Measurements from ENCODE around the gene KIF1A. TPM values are rescaled to one million over a fixed set of nuclear protein-coding genes. Genes with fewer than 3 reads are reported as not detected.

KIF1A gene
- total and polyA plus RNA-seq, 2 of the 13 experiments (the other 11 are each of a cell fraction or from before 2014, with no cell fraction given): 0.01 TPM; not detected in 1

DNA sequence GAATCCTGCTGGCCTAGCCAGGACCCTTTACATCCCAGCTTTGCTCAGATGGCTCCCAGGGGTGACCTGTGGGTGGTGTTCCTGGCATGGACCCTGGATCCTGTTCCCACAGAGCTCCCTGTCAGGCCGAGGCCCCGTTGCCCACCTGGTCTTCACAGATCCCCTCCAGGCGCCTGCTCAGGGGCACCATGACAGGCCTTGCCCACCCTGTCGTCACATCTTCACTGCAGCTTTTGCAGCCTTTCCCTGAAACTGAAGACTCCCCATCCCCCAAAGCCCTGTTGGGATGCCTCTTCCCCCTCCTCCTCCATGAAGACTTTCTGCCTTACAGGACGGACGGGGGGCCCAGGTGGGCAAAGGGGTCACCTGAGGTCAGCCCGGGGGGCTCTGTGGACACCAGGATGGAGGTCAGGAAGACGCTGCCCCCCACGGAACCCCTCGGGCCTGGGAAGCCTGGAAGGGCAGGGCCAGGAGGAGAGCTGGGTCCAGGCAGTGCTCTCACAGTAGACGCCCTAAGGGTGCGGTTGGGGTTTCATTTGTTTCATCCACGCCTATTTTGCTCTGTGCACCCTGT is 13.0 kb upstream of the KIF1A start (continued):
- TF ChIP-seq HBP1 (CRISPR knock-in tag; IDR thresholded peaks at IDR 0.05; ENCODE audit: low read depth) (no peak), ZNF326 (CRISPR knock-in tag; IDR thresholded peaks at IDR 0.05; ENCODE audit: borderline replicate concordance) (no peak), ZMYM2 (CRISPR knock-in tag; IDR thresholded peaks at IDR 0.05) (no peak), RXRA (CRISPR knock-in tag; IDR thresholded peaks at IDR 0.05) (no peak)
- TF ChIP-seq, protein P1, sequence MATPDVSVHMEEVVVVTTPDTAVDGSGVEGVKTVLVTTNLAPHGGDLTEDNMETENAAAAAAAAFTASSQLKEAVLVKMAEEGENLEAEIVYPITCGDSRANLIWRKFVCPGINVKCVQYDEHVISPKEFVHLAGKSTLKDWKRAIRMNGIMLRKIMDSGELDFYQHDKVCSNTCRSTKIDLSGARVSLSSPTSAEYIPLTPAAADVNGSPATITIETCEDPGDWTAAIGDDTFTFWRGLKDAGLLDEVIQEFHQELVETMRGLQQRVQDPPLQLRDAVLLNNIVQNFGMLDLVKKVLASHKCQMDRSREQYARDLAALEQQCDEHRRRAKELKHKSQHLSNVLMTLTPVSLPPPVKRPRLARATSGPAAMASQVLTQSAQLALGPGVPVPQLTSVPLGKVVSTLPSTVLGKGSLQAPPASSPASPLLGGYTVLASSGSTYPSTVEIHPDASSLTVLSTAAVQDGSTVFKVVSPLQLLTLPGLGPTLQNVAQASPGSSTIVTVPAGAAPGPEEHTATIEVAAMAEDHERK (CRISPR knock-in tag; IDR thresholded peaks at IDR 0.05; ENCODE audit: low read depth): no peak

- Histone ChIP-seq H4K20me1 (ENCODE audit: insufficient read depth, low read length) (peaks cover 8% of the 10 kb centered on the region; the same call in 1 of the 2 replicates), H3K9me3 (ENCODE audit: low read length) (no peaks in the 10 kb centered on the region), H2AFZ (ENCODE audit: low read length) (no peak overlapping the region), H3K27me3 (ENCODE audit: control insufficient read depth in 1 of 2, insufficient read depth in 2 of 2, low read length in 2 of 2) (peaks cover 2 to 59% of the 10 kb centered on the region in 2 experiments), H3K4me3 (replicated peaks in 1 of 3; ENCODE audit: insufficient read depth in 1 of 3, low read depth in 2 of 3, low read length in 3 of 3) (peak overlapping the region in 2 of 3 experiments; percentile 19 to 57; a peak in 2 of 6 replicates), H3K27ac (ENCODE audit: extremely low read length, insufficient read depth, low read length) (no peak overlapping the region), H3K4me2 (ENCODE audit: low read depth, low read length) (peak overlapping the region; percentile 83), H3K4me1 (ENCODE audit: insufficient read depth, low read length) (peaks cover 7% of the 10 kb centered on the region), H3K79me2 (ENCODE audit: insufficient read depth, low read length) (no peaks in the 10 kb centered on the region), H3K36me3 (replicated peaks in 1 of 2; ENCODE audit: control insufficient read depth in 1 of 2, insufficient read depth in 2 of 2, low read length in 2 of 2) (no peaks in the 10 kb centered on the region), H3K9ac (ENCODE audit: insufficient read depth, low read depth, low read length) (no peak overlapping the region)
- WGBS (ENCODE audit: low lambda C conversion rate): 19% methylated on average over 28 of the region's 54 CpGs
- BruUV-seq (replicated peaks): no TSS peak
- intact Hi-C loops (cut with micrococcal nuclease; ENCODE audit: unreplicated experiment) (loop anchor here (5.0 to 10.0 kb wide), 2 partner anchors 227 to 270 kb away; partner anchors contain the start of gene DUSP28), in situ Hi-C loops (cut with HindIII; ENCODE audit: extremely low pct_ligation_motif_present, low pct_unique_long_range_greater_than_20kb) (no loop called here)
- CTCF ChIA-PET (ENCODE audit: low intra/inter-chr PET ratio, low total read pairs): no interaction called here
- no peak for FAIRE-seq
- peak; percentile 85 for ATAC-seq
- POLR2A ChIA-PET: no interaction called here
- DNase-seq (ENCODE audit: low spot score): peak; percentile 85
- TF ChIP-seq MYPOP (CRISPR knock-in tag; IDR thresholded peaks at IDR 0.05) (no peak), SAP130 (CRISPR knock-in tag; IDR thresholded peaks at IDR 0.05; ENCODE audit: low read depth) (peak; percentile 44), HNRNPK (IDR thresholded peaks at IDR 0.05; ENCODE audit: low read depth, low read length, poor library complexity, severe bottlenecking) (no peak), FOXA3 (CRISPR knock-in tag; IDR thresholded peaks at IDR 0.05) (no peak), ZNF644 (CRISPR knock-in tag; IDR thresholded peaks at IDR 0.05; ENCODE audit: low read depth) (no peak), MYNN (CRISPR knock-in tag; IDR thresholded peaks at IDR 0.05; ENCODE audit: low read depth) (no peak), ELK4 (CRISPR knock-in tag; IDR thresholded peaks at IDR 0.05; ENCODE audit: borderline replicate concordance) (no peak), SNAPC2 (CRISPR knock-in tag; IDR thresholded peaks at IDR 0.05) (no peak), MEF2D (CRISPR knock-in tag; IDR thresholded peaks at IDR 0.05) (no peak)
- TF ChIP-seq, protein P2, sequence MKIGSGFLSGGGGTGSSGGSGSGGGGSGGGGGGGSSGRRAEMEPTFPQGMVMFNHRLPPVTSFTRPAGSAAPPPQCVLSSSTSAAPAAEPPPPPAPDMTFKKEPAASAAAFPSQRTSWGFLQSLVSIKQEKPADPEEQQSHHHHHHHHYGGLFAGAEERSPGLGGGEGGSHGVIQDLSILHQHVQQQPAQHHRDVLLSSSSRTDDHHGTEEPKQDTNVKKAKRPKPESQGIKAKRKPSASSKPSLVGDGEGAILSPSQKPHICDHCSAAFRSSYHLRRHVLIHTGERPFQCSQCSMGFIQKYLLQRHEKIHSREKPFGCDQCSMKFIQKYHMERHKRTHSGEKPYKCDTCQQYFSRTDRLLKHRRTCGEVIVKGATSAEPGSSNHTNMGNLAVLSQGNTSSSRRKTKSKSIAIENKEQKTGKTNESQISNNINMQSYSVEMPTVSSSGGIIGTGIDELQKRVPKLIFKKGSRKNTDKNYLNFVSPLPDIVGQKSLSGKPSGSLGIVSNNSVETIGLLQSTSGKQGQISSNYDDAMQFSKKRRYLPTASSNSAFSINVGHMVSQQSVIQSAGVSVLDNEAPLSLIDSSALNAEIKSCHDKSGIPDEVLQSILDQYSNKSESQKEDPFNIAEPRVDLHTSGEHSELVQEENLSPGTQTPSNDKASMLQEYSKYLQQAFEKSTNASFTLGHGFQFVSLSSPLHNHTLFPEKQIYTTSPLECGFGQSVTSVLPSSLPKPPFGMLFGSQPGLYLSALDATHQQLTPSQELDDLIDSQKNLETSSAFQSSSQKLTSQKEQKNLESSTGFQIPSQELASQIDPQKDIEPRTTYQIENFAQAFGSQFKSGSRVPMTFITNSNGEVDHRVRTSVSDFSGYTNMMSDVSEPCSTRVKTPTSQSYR (CRISPR knock-in tag; IDR thresholded peaks at IDR 0.05; ENCODE audit: borderline replicate concordance): no peak
Measured at GRCh38 chr2:240832205-240832727, 12.2 kb upstream of the KIF1A start.
